Endodermal cell (in vitro differentiated cells): Measurements from ENCODE around the gene MMEL1. TPM values are rescaled to one million over a fixed set of nuclear protein-coding genes. Genes with fewer than 3 reads are reported as not detected.
"Not testable (repeated sequence)": the region's sequence is repeated elsewhere in the genome, so short reads cannot be mapped to it uniquely, and the experiment has no call there.

ENCODE experiments used
- DNase-seq: peaks from one replicate; pipeline ENCODE4 v3.0.0-alpha.2; 2017
- H3K27ac ChIP-seq: 2 replicates; pipeline ENCODE4 v1.5.1; 2013; ENCODE audit warnings: mild to moderate bottlenecking, low read depth, low read length, moderate library complexity
- H3K27me3 ChIP-seq: 2 replicates; pipeline ENCODE4 v1.6.1; 2013; ENCODE audit warnings: mild to moderate bottlenecking, low read length, moderate library complexity; ENCODE audit not compliant: insufficient read depth, control insufficient read depth, poor library complexity, severe bottlenecking
- H3K36me3 ChIP-seq: 2 replicates; pipeline ENCODE4 v1.7.0; 2013; ENCODE audit warnings: mild to moderate bottlenecking, low read length, moderate library complexity; ENCODE audit not compliant: control insufficient read depth, insufficient read depth
- H3K4me1 ChIP-seq: one replicate; pipeline ENCODE4 v1.7.0; 2013; ENCODE audit warnings: low read length; ENCODE audit not compliant: control insufficient read depth, insufficient read depth
- H3K4me3 ChIP-seq: 2 replicates; pipeline ENCODE4 v1.5.1; 2013; ENCODE audit warnings: mild to moderate bottlenecking, low read length, moderate library complexity
- H3K9ac ChIP-seq: 2 replicates; pipeline ENCODE4 v1.6.1; 2013; ENCODE audit warnings: mild to moderate bottlenecking, low read length, moderate library complexity; ENCODE audit not compliant: poor library complexity, severe bottlenecking; ENCODE audit errors: extremely low read depth
- H3K9me3 ChIP-seq: 2 replicates; pipeline ENCODE4 v1.6.1; 2013; ENCODE audit warnings: mild to moderate bottlenecking, low read length, moderate library complexity; ENCODE audit not compliant: control insufficient read depth
- H3K27ac Mint-ChIP-seq: 2 replicates; pipeline ENCODE4 v1.8.0; 2020; ENCODE audit warnings: mixed read lengths
- H3K27me3 Mint-ChIP-seq: 2 replicates; pipeline ENCODE4 v1.8.0; 2021; ENCODE audit warnings: mild to moderate bottlenecking, mixed read lengths; ENCODE audit not compliant: insufficient read depth
- H3K36me3 Mint-ChIP-seq: 2 replicates; pipeline ENCODE4 v1.8.0; 2020; ENCODE audit warnings: low read depth, mixed read lengths
- H3K4me1 Mint-ChIP-seq: 2 replicates; pipeline ENCODE4 v1.8.0; 2020; ENCODE audit warnings: mixed read lengths
- H3K4me3 Mint-ChIP-seq: 2 replicates; pipeline ENCODE4 v1.8.0; 2020; ENCODE audit warnings: mild to moderate bottlenecking, moderate library complexity, mixed read lengths
- H3K9me3 Mint-ChIP-seq: 2 replicates; pipeline ENCODE4 v1.8.0; 2020; ENCODE audit warnings: mild to moderate bottlenecking, mixed read lengths
- WGBS, 2 experiments: methylation state at CpG; one replicate each; pipeline versions ENCODE4 v1.1.5 to v1.1.7; 2013; ENCODE audit warnings: missing lambda C conversion rate in 2 of 2, mixed read lengths in 1 of 2; ENCODE audit not compliant: insufficient coverage in 1 of 2, insufficient read length in 1 of 2; 5-methylcytosine and 5-hydroxymethylcytosine counted together
- total RNA-seq, 2 donors: library from RNA; stranded (reverse); fragmentation: NEBNext Ultra II Directional in 1 of 2; extraction: Animal tissue kit (Norgen Biotek cat#: 25700) in 1 of 2; gene quantifications; 2 replicates in 1 of 2; 3 replicates in 1 of 2; pipeline ENCODE4 v1.2.1, GENCODE V29; 2021
- TF ChIP-seq, protein P1 (sequence below): fragments of 200-600 bp; sonication (generic); conservative IDR thresholded peaks from 2 replicates; pipeline ENCODE4 v1.5.0; 2021; ENCODE audit warnings: antibody characterized with exemption, mild to moderate bottlenecking

Gene MMEL1
- total RNA-seq, 2 donors from 2014 or later = 0.42 TPM; not detected in 1

- H3K36me3 ChIP-seq = no peaks in the 10 kb centered on the region
- H3K27ac Mint-ChIP-seq = no peak overlapping the region
- H3K36me3 Mint-ChIP-seq = no peaks in the 10 kb centered on the region
- H3K27ac ChIP-seq = no peak overlapping the region
- no peaks in the 10 kb centered on the region for H3K4me1 Mint-ChIP-seq
- peak overlapping the region; percentile 19 for H3K4me3 Mint-ChIP-seq
- H3K9ac ChIP-seq = no peak overlapping the region
- no peak overlapping the region for H3K4me3 ChIP-seq
- WGBS, 2 experiments = 42 to 45% methylated on average over 6 to 46 of the region's 46 CpGs
- TF ChIP-seq, protein P1, sequence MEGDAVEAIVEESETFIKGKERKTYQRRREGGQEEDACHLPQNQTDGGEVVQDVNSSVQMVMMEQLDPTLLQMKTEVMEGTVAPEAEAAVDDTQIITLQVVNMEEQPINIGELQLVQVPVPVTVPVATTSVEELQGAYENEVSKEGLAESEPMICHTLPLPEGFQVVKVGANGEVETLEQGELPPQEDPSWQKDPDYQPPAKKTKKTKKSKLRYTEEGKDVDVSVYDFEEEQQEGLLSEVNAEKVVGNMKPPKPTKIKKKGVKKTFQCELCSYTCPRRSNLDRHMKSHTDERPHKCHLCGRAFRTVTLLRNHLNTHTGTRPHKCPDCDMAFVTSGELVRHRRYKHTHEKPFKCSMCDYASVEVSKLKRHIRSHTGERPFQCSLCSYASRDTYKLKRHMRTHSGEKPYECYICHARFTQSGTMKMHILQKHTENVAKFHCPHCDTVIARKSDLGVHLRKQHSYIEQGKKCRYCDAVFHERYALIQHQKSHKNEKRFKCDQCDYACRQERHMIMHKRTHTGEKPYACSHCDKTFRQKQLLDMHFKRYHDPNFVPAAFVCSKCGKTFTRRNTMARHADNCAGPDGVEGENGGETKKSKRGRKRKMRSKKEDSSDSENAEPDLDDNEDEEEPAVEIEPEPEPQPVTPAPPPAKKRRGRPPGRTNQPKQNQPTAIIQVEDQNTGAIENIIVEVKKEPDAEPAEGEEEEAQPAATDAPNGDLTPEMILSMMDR = no peak
- H3K4me1 ChIP-seq = no peaks in the 10 kb centered on the region
- H3K9me3 ChIP-seq = peaks cover 7% of the 10 kb centered on the region
- no peaks in the 10 kb centered on the region for H3K9me3 Mint-ChIP-seq
- peak; percentile 50 for DNase-seq
- H3K27me3 Mint-ChIP-seq = peaks cover 89% of the 10 kb centered on the region
- H3K27me3 ChIP-seq = peaks cover 50% of the 10 kb centered on the region
Observed at GRCh38 chr1:2628191-2628932, 4.5 kb downstream of the MMEL1 start.

DNA sequence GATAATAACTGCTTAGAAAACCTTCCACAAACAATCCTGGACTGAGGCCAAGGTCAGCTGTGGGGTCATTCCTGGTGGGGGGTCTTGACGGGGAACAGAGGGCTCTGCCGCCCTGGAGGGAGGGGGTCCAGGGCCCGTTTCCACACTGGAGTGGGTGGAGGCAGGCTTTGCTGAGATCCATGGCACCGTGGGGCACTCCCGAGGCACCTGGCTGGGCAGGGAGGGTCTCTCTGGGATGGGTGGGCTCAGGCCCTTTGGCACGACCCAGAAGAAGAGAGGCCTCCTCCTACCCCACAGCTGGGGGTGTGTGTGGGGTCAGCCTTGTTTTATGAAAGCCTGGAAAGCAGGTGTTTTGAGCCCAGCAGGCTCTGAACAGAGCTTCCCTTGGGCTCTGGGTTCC is 5.1 kb downstream of the MMEL1 start:
- peaks cover 86% of the 10 kb centered on the region for H3K27me3 Mint-ChIP-seq

DNA sequence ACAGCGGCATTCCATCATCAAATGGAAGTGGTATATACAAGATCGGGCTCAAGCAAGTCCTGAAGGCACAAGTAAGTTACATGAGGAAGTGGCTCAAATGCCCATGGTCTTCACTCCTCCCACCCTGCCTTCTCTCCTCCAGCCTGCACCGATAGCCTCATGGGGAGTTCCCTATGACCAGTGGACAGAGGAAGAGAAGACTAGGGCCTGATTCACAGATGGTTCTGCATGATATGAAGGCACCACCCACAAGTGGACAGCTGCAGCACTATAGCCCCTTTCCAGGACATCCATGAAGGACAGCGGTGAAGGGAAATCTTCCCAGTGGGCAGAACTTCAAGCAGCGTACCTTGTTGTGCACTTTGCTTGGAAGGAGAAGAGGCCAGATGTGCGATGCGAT is 7.1 kb downstream of the MMEL1 start:
- not testable (repeated sequence) for DNase-seq, H3K4me1 ChIP-seq, H3K27ac ChIP-seq, H3K27ac Mint-ChIP-seq, H3K4me1 Mint-ChIP-seq, H3K4me3 Mint-ChIP-seq, H3K36me3 Mint-ChIP-seq, H3K4me3 ChIP-seq, H3K36me3 ChIP-seq, H3K9ac ChIP-seq
- Mint-ChIP-seq H3K9me3 (peaks cover 16% of the 10 kb centered on the region), H3K27me3 (peaks cover 68% of the 10 kb centered on the region)
- WGBS, 2 experiments = 72 to 74% methylated on average over 7 of the region's 7 CpGs
- H3K27me3 ChIP-seq = peaks cover 48% of the 10 kb centered on the region
- H3K9me3 ChIP-seq = peaks cover 20% of the 10 kb centered on the region

More for the DNA sequence above, 5.1 kb downstream of the MMEL1 start:
- H3K36me3 ChIP-seq = no peaks in the 10 kb centered on the region
- Mint-ChIP-seq H3K4me1 (no peaks in the 10 kb centered on the region), H3K4me3 (peak overlapping the region; percentile 19), H3K36me3 (no peaks in the 10 kb centered on the region), H3K27ac (no peak overlapping the region), H3K9me3 (no peaks in the 10 kb centered on the region)
- H3K27ac ChIP-seq = no peak overlapping the region
- H3K4me3 ChIP-seq = no peak overlapping the region
- no peaks in the 10 kb centered on the region for H3K4me1 ChIP-seq
- H3K9me3 ChIP-seq = peaks cover 7% of the 10 kb centered on the region
- TF ChIP-seq, protein P1 = no peak
- H3K9ac ChIP-seq = no peak overlapping the region
- peaks cover 50% of the 10 kb centered on the region for H3K27me3 ChIP-seq
- 69% methylated on average over 6 of the region's 6 CpGs; no CpG with 5 or more reads in 1 of the 2 experiments for WGBS, 2 experiments
- DNase-seq = no peak
